K562 (cell line): Measurements from ENCODE around the gene KATNB1. TPM values are rescaled to one million over a fixed set of nuclear protein-coding genes. Genes with fewer than 3 reads are reported as not detected.

Experiments used
- BCOR ChIP-seq: fragments of 450-650 bp; IDR thresholded peaks from 2 replicates; pipeline ENCODE4 v1.6.1; 2016
- CEBPB ChIP-seq: fragments of 450-650 bp; IDR thresholded peaks from 2 replicates; pipeline ENCODE4 v1.6.1; 2016; ENCODE audit warnings: missing genetic modification characterization, missing compliant biosample characterization
- FOS ChIP-seq: IDR thresholded peaks from 3 replicates; pipeline ENCODE4 v1.6.1; 2011; ENCODE audit not compliant: insufficient read length; ENCODE audit errors: extremely low read depth
- GABPB1 ChIP-seq: sonication (generic); formaldehyde crosslinking; IDR thresholded peaks from 2 replicates; pipeline ENCODE4 v1.8.0; 2022; ENCODE audit warnings: mild to moderate bottlenecking, missing genetic modification reagents
- HNRNPLL ChIP-seq: fragments of 200-400 bp; formaldehyde crosslinking; IDR thresholded peaks from 2 replicates; pipeline ENCODE4 v1.6.1; 2017; ENCODE audit warnings: low read length, low read depth, mild to moderate bottlenecking; ENCODE audit not compliant: poor library complexity, severe bottlenecking
- LARP7 ChIP-seq: fragments of 450-650 bp; IDR thresholded peaks from 2 replicates; pipeline ENCODE4 v1.6.1; 2016
- MCM2 ChIP-seq: fragments of 450-650 bp; IDR thresholded peaks from 2 replicates; pipeline ENCODE4 v1.6.1; 2017; ENCODE audit warnings: low read depth, mild to moderate bottlenecking
- NR2C1 ChIP-seq, 2 experiments: fragments of 450-650 bp; IDR thresholded peaks; 2 replicates each; pipeline ENCODE4 v1.6.1; 2017; ENCODE audit warnings: mild to moderate bottlenecking in 2 of 2, antibody characterized with exemption in 1 of 2, inconsistent platforms in 1 of 2, missing compliant biosample characterization in 1 of 2, missing genetic modification characterization in 1 of 2
- NR4A1 ChIP-seq, 2 experiments: fragments of 250-450 bp in 1 of 2; fragments of 450-650 bp in 1 of 2; sonication (Bioruptor Pico) in 1 of 2; IDR thresholded peaks; 2 replicates each; pipeline versions ENCODE4 v1.4.0 to v1.6.1; 2016 to 2020; ENCODE audit warnings: mild to moderate bottlenecking in 2 of 2, missing compliant biosample characterization in 1 of 2, missing genetic modification characterization in 1 of 2, moderate library complexity in 1 of 2
- PCBP1 ChIP-seq: fragments of 200-400 bp; formaldehyde crosslinking; IDR thresholded peaks from 2 replicates; pipeline ENCODE4 v1.6.1; 2018; ENCODE audit warnings: mild to moderate bottlenecking, low read depth, low read length; ENCODE audit not compliant: poor library complexity, severe bottlenecking
- PTBP1 ChIP-seq: fragments of 200-400 bp; formaldehyde crosslinking; IDR thresholded peaks from 2 replicates; pipeline ENCODE4 v1.6.1; 2017; ENCODE audit warnings: low read depth, low read length
- SRF ChIP-seq, 2 experiments: fragments of 250-450, 450-650 bp in 1 of 2; sonication (Bioruptor Pico) in 1 of 2; sonication (generic) in 1 of 2; formaldehyde crosslinking; IDR thresholded peaks; 2 replicates each; pipeline versions ENCODE4 v1.5.0 to v1.5.1; 2020 to 2022; ENCODE audit warnings: mild to moderate bottlenecking in 1 of 2, missing genetic modification reagents in 1 of 2
- SRSF9 ChIP-seq: fragments of 200-400 bp; formaldehyde crosslinking; IDR thresholded peaks from 2 replicates; pipeline ENCODE4 v1.6.1; 2017; ENCODE audit warnings: low read depth, low read length, borderline replicate concordance
- TAL1 ChIP-seq: fragments of 450-650 bp; IDR thresholded peaks from 2 replicates; pipeline ENCODE4 v1.6.1; 2016; ENCODE audit warnings: mild to moderate bottlenecking
- TEAD2 ChIP-seq: fragments of 450-650 bp; IDR thresholded peaks from 2 replicates; pipeline ENCODE4 v1.6.1; 2016; ENCODE audit warnings: missing genetic modification characterization, control low read depth, missing compliant biosample characterization
- ZBTB7A ChIP-seq: IDR thresholded peaks from 2 replicates; pipeline ENCODE4 v1.6.1; 2011; ENCODE audit warnings: low read depth, mild to moderate bottlenecking, low read length, moderate library complexity, borderline replicate concordance; ENCODE audit not compliant: control insufficient read depth
- ZC3H8 ChIP-seq: fragments of 450-650 bp; IDR thresholded peaks from 2 replicates; pipeline ENCODE4 v1.6.1; 2017
- ZNF143 ChIP-seq: sonication (generic); formaldehyde crosslinking; IDR thresholded peaks from 2 replicates; pipeline ENCODE4 v1.9.0; 2022; ENCODE audit warnings: mild to moderate bottlenecking, missing genetic modification reagents
- ZNF41 ChIP-seq: fragments of 250-450 bp; sonication (Bioruptor Pico); conservative IDR thresholded peaks from 2 replicates; pipeline ENCODE4 v1.4.0; 2020; ENCODE audit warnings: mild to moderate bottlenecking
- ZNF668 ChIP-seq: fragments of 250-450 bp; sonication (Bioruptor Pico); IDR thresholded peaks from 2 replicates; pipeline ENCODE4 v1.8.0; 2022; ENCODE audit warnings: mild to moderate bottlenecking, inconsistent platforms
- ZNF780A ChIP-seq: fragments of 250-450 bp; sonication (Bioruptor Pico); IDR thresholded peaks from 2 replicates; pipeline ENCODE4 v1.5.0; 2021; ENCODE audit warnings: mild to moderate bottlenecking
- ZNF79 ChIP-seq: fragments of 250-450 bp; sonication (Bioruptor Pico); IDR thresholded peaks from 2 replicates; pipeline ENCODE4 v1.4.0; 2020; ENCODE audit warnings: low read depth, mild to moderate bottlenecking, moderate library complexity
- polyA plus RNA-seq, 8 experiments: library from polyadenylated mRNA; depleted of rRNA in 4 of 8; stranded (reverse) in 5 of 8; unstranded in 3 of 8; fragments of >200 nt; fragmentation: Nextera tagmentation in 2 of 8; fragmentation: Illumina TruSeq in 1 of 8; extraction: Ambion mirVana in 2 of 8; extraction: Trizol in 1 of 8; gene quantifications; 2 replicates each; pipeline versions ENCODE4 v1.2.1 to v1.2.3, GENCODE V29; 2011 to 2014; ENCODE audit warnings: inconsistent platforms in 1 of 8, missing spikeins in 1 of 8
- total RNA-seq, 7 experiments: library from RNA; depleted of rRNA in 6 of 7; stranded (reverse); fragments of >200 nt in 6 of 7; fragmentation: Illumina TruSeq in 2 of 7; extraction: Trizol in 2 of 7; gene quantifications; 2 replicates each; pipeline versions ENCODE4 v1.2.1 to v1.2.3, GENCODE V29; 2011 to 2021; ENCODE audit warnings: low replicate concordance in 1 of 7
- TF ChIP-seq, protein P1 (sequence below): fragments of 450-650 bp; formaldehyde crosslinking; IDR thresholded peaks from 2 replicates; pipeline ENCODE4 v1.4.0; 2020; ENCODE audit warnings: mild to moderate bottlenecking, moderate library complexity
- TF ChIP-seq, protein P2 (sequence below): IDR thresholded peaks from 3 replicates; pipeline ENCODE4 v1.6.1; 2011; ENCODE audit warnings: borderline replicate concordance, mild to moderate bottlenecking; ENCODE audit not compliant: insufficient read length, insufficient read depth
- TF ChIP-seq, protein P3 (sequence below): fragments of 250-450 bp; sonication (Bioruptor Pico); IDR thresholded peaks from 2 replicates; pipeline ENCODE4 v1.5.0; 2021
- TF ChIP-seq, protein P4 (sequence below), 2 experiments: fragments of 450-650 bp in 1 of 2; sonication (generic) in 1 of 2; formaldehyde crosslinking in 1 of 2; IDR thresholded peaks in 1 of 2; conservative IDR thresholded peaks in 1 of 2; 2 replicates each; pipeline versions ENCODE4 v1.6.1 to v1.8.1; 2016 to 2023; ENCODE audit warnings: mild to moderate bottlenecking in 2 of 2, moderate library complexity in 2 of 2, inconsistent platforms in 1 of 2, missing genetic modification reagents in 1 of 2

The KATNB1 gene
- total and polyA plus RNA-seq, 9 of the 15 experiments (the other 6 are each of a cell fraction or from before 2014, with no cell fraction given): 1.2 to 52.6 (median 21.9) TPM

DNA sequence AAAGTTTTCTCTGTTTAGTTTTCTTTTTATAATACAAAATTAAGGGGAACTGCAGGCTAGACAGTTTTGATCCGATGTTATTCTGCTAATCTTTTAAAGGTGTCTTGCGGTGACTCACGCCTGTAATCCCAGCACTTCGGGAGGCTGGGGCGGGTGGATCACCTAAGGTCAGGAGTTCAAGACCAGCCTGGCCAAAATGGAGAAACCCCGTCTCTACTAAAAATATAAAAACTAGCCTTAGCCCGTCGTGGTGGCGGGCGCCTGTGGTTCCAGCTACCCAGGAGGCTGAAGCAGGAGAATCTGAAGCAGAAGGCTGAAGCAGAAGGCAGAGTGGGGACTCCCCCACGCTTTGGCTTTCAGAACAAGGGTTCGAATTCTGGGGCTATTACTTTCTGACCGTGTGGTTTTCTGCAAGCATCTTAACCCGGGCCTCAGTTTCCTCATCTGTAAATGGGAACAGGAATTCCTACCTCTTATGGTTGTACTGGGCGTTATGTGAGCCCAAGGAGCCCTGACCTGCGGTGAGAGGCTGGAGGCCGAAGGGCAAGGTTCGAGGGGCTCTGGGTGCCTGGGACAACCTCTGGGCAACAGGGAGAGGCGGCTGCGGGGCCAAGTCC, 1.2 kb upstream of the KATNB1 start (continued):
- TF ChIP-seq ZBTB7A: no peak
- TF ChIP-seq, protein P1, sequence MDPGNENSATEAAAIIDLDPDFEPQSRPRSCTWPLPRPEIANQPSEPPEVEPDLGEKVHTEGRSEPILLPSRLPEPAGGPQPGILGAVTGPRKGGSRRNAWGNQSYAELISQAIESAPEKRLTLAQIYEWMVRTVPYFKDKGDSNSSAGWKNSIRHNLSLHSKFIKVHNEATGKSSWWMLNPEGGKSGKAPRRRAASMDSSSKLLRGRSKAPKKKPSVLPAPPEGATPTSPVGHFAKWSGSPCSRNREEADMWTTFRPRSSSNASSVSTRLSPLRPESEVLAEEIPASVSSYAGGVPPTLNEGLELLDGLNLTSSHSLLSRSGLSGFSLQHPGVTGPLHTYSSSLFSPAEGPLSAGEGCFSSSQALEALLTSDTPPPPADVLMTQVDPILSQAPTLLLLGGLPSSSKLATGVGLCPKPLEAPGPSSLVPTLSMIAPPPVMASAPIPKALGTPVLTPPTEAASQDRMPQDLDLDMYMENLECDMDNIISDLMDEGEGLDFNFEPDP (CRISPR knock-in tag): 0 out of 2 replicates have a peak, but pooled peaks have one; percentile 27
- TF ChIP-seq, protein P2, sequence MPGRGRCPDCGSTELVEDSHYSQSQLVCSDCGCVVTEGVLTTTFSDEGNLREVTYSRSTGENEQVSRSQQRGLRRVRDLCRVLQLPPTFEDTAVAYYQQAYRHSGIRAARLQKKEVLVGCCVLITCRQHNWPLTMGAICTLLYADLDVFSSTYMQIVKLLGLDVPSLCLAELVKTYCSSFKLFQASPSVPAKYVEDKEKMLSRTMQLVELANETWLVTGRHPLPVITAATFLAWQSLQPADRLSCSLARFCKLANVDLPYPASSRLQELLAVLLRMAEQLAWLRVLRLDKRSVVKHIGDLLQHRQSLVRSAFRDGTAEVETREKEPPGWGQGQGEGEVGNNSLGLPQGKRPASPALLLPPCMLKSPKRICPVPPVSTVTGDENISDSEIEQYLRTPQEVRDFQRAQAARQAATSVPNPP: no peak
- no peak for TF ChIP-seq ZNF79
- no peak for TF ChIP-seq LARP7
- TF ChIP-seq, protein P3, sequence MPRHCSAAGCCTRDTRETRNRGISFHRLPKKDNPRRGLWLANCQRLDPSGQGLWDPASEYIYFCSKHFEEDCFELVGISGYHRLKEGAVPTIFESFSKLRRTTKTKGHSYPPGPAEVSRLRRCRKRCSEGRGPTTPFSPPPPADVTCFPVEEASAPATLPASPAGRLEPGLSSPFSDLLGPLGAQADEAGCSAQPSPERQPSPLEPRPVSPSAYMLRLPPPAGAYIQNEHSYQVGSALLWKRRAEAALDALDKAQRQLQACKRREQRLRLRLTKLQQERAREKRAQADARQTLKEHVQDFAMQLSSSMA (CRISPR knock-in tag): no peak
- no peak for TF ChIP-seq PCBP1
- no peak for TF ChIP-seq ZNF41 (CRISPR knock-in tag)
- TF ChIP-seq ZNF780A (CRISPR knock-in tag): no peak
- no peak for TF ChIP-seq ZNF143
- no peak for TF ChIP-seq NR4A1 (CRISPR knock-in tag; IDR thresholded peaks at IDR 0.05)
- TF ChIP-seq NR4A1 (tag; IDR thresholded peaks at IDR 0.05): no peak
- no peak for TF ChIP-seq CEBPB (tag)
- no peak for TF ChIP-seq TEAD2 (tag)
- TF ChIP-seq, protein P4, sequence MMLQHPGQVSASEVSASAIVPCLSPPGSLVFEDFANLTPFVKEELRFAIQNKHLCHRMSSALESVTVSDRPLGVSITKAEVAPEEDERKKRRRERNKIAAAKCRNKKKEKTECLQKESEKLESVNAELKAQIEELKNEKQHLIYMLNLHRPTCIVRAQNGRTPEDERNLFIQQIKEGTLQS (IDR thresholded peaks at IDR 0.05): peak; percentile 76
- TF ChIP-seq, protein P4 (CRISPR knock-in tag; conservative IDR thresholded peaks at IDR 0.05): no peak; the same call in 1 of the 2 replicates
- TF ChIP-seq PTBP1: no peak
- TF ChIP-seq ZNF668 (CRISPR knock-in tag): no peak
- TF ChIP-seq GABPB1 (CRISPR knock-in tag): no peak
- no peak for TF ChIP-seq HNRNPLL
- TF ChIP-seq BCOR: peak; percentile 68
- no peak for TF ChIP-seq ZC3H8
- TF ChIP-seq SRSF9: no peak
- no peak for TF ChIP-seq NR2C1 (IDR thresholded peaks at IDR 0.05)
- peak; percentile 41; the same call in 1 of the 2 replicates for TF ChIP-seq NR2C1 (tag; IDR thresholded peaks at IDR 0.05)
- TF ChIP-seq SRF (CRISPR knock-in tag; IDR thresholded peaks at IDR 0.05): 0 out of 4 replicates have a peak, but pooled peaks of 1 of the 2 experiments have one; percentile 17
- TF ChIP-seq MCM2: no peak
- TF ChIP-seq FOS: no peak
- no peak for TF ChIP-seq TAL1
